HG03039 (cell line): ENCODE data around the gene MLC1.
"Not testable (repeated sequence)": the region's sequence is repeated elsewhere in the genome, so short reads cannot be mapped to it uniquely, and the experiment has no call there.

Experiments
- ATAC-seq: cut with Tn5 transposase; IDR thresholded peaks from one replicate; pipeline ENCODE4 v1.9.1; 2021; ENCODE audit warnings: mild to moderate bottlenecking, moderate library complexity; ENCODE audit not compliant: unreplicated experiment

MLC1 gene

GRCh38 chr22:50104141-50104544 lies 18.9 kb upstream of the MLC1 start:
- no peak for ATAC-seq

DNA sequence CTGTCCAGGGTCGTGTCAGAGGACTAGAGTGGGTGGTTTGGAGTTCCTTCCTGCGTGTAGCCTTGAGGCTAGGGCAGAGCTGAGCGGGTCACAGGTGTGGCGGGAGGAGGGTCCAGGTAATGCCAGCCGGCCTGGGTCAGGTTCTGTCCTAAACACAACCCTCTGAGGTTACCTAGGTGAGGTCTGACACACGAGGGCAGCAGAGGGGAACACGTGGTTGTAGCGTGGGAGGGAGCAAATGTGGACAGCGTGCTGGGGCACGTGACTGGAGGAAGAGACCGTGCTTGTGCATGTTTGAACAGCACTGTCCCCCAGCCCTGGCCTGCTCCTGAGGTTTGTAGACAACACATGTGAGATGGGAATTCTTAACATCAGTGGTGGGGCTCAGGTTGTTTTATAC lies 17.7 kb upstream of the MLC1 start:
- ATAC-seq, result no peak

- no peak for ATAC-seq
Observed at GRCh38 chr22:50101870-50102565, 16.8 kb upstream of the MLC1 start.

DNA sequence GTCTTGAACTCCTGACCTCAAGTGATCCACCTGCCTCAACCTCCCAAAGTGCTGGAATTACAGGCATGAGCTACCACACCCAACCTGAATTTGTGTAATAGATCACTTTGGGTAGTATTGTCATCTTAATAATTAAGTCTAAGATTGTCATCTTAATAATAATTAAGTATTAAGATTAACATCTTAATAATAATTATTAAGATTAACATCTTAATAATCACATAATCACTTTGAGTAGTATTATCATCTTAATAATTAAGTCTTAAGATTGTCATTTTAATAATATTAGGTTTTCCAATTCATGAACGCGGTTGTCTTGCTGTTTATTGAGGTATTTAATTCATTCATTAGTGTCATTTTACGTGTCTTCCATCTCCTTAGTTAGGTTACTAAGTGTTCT lies 12.8 kb upstream of the MLC1 start:
- no peak for ATAC-seq

DNA sequence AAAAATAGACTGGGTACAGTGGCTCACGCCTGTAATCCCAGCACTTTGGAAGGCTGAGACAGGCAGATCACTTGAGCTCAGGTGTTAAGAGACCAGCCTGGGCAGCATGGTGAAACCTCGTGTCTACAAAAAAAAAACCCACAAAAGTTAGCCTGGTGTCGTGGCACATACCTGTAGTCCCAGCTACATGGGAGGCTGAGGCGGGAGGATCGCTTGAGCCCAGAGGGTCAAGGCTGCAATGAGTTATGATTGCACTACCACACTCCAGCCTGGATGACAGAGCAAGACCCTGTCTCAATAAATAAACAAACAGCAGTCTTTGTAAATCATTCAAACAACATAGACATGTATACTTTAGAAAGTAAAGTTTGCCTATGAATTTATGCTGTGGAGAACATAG lies 7.1 kb upstream of the MLC1 start:
- ATAC-seq, result no peak

GRCh38 chr22:50091092-50091768 lies 6.0 kb upstream of the MLC1 start:
- no peak for ATAC-seq

DNA sequence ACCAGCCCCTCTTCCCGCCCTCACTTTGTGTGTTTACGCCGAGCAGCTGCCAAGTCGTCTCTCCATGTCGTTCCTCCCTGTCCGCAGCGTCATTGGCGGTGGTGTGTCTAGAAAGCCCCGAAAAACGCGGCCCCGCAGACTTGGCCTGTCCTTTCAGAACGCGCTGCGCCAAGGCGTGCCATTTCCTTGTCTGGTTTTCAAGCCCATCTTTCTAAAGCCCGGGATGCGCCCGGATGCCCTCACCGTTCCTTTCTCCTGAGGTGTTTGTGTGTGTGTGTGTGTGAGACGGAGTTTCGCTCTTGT lies 5.1 kb upstream of the MLC1 start:
- no peak for ATAC-seq

DNA sequence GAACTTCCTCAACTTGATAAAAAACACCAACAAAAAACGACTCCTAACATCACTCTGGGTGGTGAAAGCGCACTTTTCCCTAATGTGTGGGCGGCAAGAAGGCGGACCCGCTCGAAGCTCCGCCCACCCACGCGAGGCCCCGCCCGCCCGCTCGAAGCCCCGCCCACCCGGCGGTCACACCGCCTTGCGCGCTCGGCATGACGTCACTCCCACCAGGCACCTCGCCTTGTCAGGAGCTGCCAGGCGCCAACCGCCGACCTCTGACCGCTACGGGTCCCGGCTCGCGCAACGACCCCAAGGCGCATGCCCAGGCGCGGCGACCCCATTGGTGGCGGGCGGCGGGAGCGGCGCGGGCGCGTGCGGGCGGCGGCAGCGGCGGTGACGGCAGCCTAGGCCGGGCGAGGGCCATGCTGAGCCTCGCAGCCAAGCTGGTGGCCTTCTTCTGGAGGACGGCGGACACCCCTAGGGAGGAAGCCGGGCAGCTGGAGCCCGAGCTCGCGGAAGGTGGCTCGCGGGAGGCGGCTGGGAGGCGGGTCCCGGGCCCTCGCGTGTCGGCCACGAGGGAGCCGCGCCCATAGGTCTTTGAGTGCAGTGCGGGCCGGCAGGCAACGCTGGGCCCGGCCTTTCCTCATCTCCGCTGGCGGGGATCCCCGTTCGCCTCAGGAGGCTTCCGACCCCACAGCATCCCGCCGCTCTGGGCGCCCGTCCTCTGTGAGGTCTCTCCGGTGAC lies 4.6 kb upstream of the MLC1 start, which contains the start of gene MOV10L1:
MOV10L1 (plus strand) TSS at position 325 of the 730 bp plus-strand sequence; CDS start at position 408, 83 bp downstream.
- ATAC-seq, result no peak

DNA sequence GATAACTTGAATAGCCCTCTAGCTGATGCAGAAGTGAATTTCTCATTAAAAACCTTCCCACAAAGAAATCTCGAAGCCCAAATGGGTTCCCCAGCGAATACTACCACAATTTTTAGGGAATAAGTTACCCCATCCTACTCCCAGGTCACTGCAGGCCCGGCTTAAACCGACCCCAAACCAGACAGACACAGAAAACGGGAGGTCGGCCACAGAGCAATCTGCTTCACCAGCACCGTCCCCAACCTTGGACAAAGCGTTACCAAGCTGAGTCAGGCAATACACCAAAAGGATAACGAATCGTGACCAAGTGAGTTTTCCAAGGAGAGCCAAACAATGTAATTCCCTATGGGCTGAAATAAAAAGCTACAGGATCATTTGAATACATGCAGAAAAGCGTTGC lies 4.0 kb upstream of the MLC1 start:
- ATAC-seq, result no peak

DNA sequence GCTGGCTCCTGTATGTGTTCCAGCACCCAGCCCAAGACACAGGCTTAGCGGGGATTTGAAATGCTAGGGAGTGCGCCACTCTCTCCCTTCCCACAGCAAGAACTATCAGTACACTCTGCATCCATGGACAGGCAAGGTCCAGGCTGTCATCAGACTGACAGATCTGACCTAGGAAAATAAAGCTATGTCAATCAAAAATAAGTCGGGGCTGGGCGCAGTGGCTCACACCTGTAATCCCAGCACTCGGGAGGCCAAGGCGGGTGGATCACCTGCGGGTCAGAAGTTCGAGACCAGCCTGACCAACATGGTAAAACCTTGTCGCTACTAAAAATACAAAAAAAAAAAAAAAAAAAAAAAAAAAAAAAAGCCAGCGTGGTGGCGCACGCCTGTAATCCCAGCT lies 2.9 kb upstream of the MLC1 start:
- ATAC-seq, result no peak

- no peak for ATAC-seq
Observed at GRCh38 chr22:50087646-50088045, 2.4 kb upstream of the MLC1 start.

DNA sequence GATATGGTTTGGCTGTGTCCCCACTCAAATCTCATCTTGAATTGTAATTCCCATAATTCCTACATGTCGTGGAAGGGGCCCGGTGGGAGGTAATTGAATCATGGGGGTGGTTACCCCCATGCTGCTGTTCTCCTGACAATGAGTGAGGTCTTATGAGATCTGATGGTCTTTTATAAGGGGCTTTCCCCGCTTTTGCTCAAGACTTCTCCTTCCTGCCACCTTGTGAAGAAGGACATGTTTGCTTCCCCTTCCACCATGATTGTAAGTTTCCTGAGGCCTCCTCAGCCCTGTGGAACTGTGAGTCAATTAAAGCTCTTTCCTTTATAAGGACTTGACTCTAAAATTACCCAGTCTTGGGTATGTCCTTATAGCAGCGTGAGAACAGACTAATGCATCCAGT lies 1.7 kb upstream of the MLC1 start:
- ATAC-seq, result not testable (repeated sequence)

GRCh38 chr22:50086526-50086925 lies 1.3 kb upstream of the MLC1 start:
- no peak for ATAC-seq

DNA sequence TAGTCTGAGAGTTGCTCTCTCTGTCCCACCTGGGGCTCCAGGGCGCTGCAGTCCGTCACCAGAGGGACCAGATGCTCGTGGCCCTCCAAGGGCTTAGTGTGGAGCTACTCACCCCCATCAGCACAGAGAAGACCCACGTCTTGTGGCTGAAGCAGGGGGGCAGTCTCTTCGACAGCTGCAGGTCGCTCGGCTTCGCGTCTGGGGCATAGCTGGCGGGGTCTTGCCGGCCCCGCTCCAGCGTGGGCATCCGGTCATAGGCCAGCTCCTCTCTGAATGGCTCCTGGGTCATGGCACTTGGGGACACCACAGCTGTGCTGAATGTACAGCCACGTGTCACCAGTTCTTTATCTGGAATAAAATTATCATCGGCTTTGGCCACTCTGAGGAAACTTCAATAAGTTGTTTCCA lies 608 bp downstream of the MLC1 start:
- no peak for ATAC-seq

GRCh38 chr22:50084080-50084477 lies 1.1 kb downstream of the MLC1 start:
- ATAC-seq, result no peak

DNA sequence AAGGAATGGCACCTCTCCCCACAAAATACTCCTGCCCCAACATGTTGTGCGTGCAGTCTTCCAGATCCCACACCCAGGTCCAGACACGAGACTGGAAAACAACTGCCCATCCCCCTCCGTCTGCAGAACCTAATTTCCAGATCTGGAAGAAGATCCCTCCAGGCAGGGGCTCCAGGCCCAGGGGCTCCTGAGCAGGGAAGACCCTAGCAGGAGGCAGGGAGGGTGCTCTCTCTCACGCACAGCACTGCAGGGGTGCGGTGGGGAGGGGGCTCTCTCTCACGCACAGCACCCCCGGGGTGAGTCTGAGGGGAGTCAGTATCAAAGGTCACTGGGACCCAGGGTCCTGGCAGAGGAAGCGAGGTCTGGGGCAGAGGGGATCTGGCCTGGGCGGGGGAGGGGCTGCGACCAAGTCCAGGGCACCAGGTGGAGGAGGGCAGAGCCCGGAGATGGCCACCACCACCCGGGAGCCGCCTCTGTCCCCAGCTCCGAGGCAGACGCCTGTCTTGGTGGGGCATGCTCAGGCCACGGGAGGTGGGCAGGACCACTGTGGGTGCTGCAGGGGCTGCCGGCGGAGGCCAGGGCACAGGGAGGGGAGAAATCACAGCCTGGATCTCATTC lies 1.7 kb downstream of the MLC1 start:
- ATAC-seq, result no peak

DNA sequence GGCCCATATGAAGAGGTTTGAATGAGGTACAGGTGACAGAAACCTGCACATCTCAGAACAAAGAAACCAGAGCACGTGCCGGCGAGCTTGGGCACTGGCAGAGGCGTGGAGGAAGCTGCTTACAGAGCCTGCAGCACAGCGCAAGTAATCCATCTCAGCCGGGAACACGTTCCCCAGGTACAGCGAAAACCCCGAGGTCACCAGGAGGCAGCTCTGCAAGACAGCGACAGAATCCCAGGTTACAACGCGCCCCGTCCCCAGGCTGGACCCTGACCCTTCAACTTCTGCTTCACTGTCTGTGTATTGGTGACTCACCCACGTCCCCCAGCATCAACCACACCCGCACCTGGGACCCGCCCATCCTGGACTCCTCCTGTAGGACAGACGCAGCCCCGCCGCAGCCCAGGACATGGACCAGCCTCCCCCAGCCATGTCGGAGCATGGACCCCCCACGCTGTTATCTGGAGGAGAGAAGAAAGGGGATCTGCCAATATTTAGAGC lies 2.2 kb downstream of the MLC1 start:
- ATAC-seq, result no peak

- no peak for ATAC-seq
Observed at GRCh38 chr22:50082197-50082715, 3.0 kb downstream of the MLC1 start.

- no peak for ATAC-seq
Observed at GRCh38 chr22:50081426-50082196, 3.6 kb downstream of the MLC1 start.

GRCh38 chr22:50080077-50080465 lies 5.2 kb downstream of the MLC1 start:
- no peak for ATAC-seq

- no peak for ATAC-seq
Observed at GRCh38 chr22:50078761-50079160, 6.5 kb downstream of the MLC1 start.
